ENCODE data around the gene CHCHD10. TPM values are rescaled to one million over a fixed set of nuclear protein-coding genes. Genes with fewer than 3 reads are reported as not detected.
A peak's percentile ranks its signal among the peaks of the same experiment; 100 is the strongest.

Gene CHCHD10
- total and polyA plus RNA-seq, 2 of the 13 experiments (the other 11 are each of a cell fraction or from before 2014, with no cell fraction given): 37.0 to 62.8 TPM

GRCh38 chr22:23752750-23753149 lies 15.0 kb downstream of the CHCHD10 start:
- TF ChIP-seq ZNF629 (CRISPR knock-in tag; conservative IDR thresholded peaks at IDR 0.05) (peak; percentile 31; the same call in 1 of the 2 replicates), HCFC1 (IDR thresholded peaks at IDR 0.05; ENCODE audit: low read depth, low read length) (no peak)
- Histone ChIP-seq H3K4me1 (ENCODE audit: insufficient read depth, low read length) (peaks cover 23% of the 10 kb centered on the region), H2AFZ (ENCODE audit: low read length) (no peak overlapping the region), H3K36me3 (replicated peaks in 1 of 2; ENCODE audit: control insufficient read depth in 1 of 2, insufficient read depth in 2 of 2, low read length in 2 of 2) (no peaks in the 10 kb centered on the region), H3K79me2 (ENCODE audit: insufficient read depth, low read length) (peaks cover 7% of the 10 kb centered on the region), H3K9me3 (ENCODE audit: low read length) (no peaks in the 10 kb centered on the region), H3K4me2 (ENCODE audit: low read depth, low read length) (no peak overlapping the region), H4K20me1 (ENCODE audit: insufficient read depth, low read length) (no peaks in the 10 kb centered on the region), H3K9ac (ENCODE audit: insufficient read depth, low read depth, low read length) (no peak overlapping the region), H3K4me3 (replicated peaks in 1 of 3; ENCODE audit: insufficient read depth in 1 of 3, low read depth in 2 of 3, low read length in 3 of 3) (no peak overlapping the region), H3K27me3 (ENCODE audit: control insufficient read depth in 1 of 2, insufficient read depth in 2 of 2, low read length in 2 of 2) (no peaks in the 10 kb centered on the region; a peak in 1 of 5 replicates), H3K27ac (ENCODE audit: extremely low read length, insufficient read depth, low read length) (no peak overlapping the region)
- in situ Hi-C loops (cut with HindIII; ENCODE audit: extremely low pct_ligation_motif_present, low pct_unique_long_range_greater_than_20kb): no loop called here
- ChIA-PET CTCF (ENCODE audit: low intra/inter-chr PET ratio, low total read pairs) (no interaction called here), POLR2A (interaction anchor here (4.9 kb wide), 1 partner anchor 12 kb away, joined by 52 read pairs; the partner anchor contains the start of genes C22orf15 and CHCHD10)
- intact Hi-C loops (cut with micrococcal nuclease; ENCODE audit: unreplicated experiment): no loop called here
- FAIRE-seq (no peak), DNase-seq (ENCODE audit: low spot score) (no peak), ATAC-seq (no peak)
- no TSS peak for BruUV-seq (replicated peaks)
- 90% methylated on average over 16 of the region's 16 CpGs for whole genome bisulfite sequencing (ENCODE audit: low lambda C conversion rate)

- FAIRE-seq (no peak), DNase-seq (ENCODE audit: low spot score) (no peak), ATAC-seq (no peak)
- H3K9ac ChIP-seq (ENCODE audit: insufficient read depth, low read depth, low read length): no peak overlapping the region
- no peak overlapping the region for H3K27ac ChIP-seq (ENCODE audit: extremely low read length, insufficient read depth, low read length)
- H3K36me3 ChIP-seq (replicated peaks in 1 of 2; ENCODE audit: control insufficient read depth in 1 of 2, insufficient read depth in 2 of 2, low read length in 2 of 2): no peaks in the 10 kb centered on the region
- H3K79me2 ChIP-seq (ENCODE audit: insufficient read depth, low read length): peaks cover 7% of the 10 kb centered on the region
- ChIA-PET CTCF (ENCODE audit: low intra/inter-chr PET ratio, low total read pairs) (no interaction called here), POLR2A (interaction anchor here (1.5 to 4.9 kb wide), 2 partner anchors 13 to 35 kb away, joined by 6 to 52 read pairs; partner anchors contain the start of genes C22orf15 and CHCHD10)
- BruUV-seq (replicated peaks): no TSS peak
- H3K4me3 ChIP-seq (replicated peaks in 1 of 3; ENCODE audit: insufficient read depth in 1 of 3, low read depth in 2 of 3, low read length in 3 of 3): no peak overlapping the region
- in situ Hi-C loops (cut with HindIII; ENCODE audit: extremely low pct_ligation_motif_present, low pct_unique_long_range_greater_than_20kb): no loop called here
- H3K4me1 ChIP-seq (ENCODE audit: insufficient read depth, low read length): peaks cover 23% of the 10 kb centered on the region
- WGBS (ENCODE audit: low lambda C conversion rate): 93% methylated on average over 6 of the region's 9 CpGs
- no peak overlapping the region for H2AFZ ChIP-seq (ENCODE audit: low read length)
- no peaks in the 10 kb centered on the region for H3K9me3 ChIP-seq (ENCODE audit: low read length)
- no peaks in the 10 kb centered on the region for H4K20me1 ChIP-seq (ENCODE audit: insufficient read depth, low read length)
- intact Hi-C loops (cut with micrococcal nuclease; ENCODE audit: unreplicated experiment): no loop called here
- no peaks in the 10 kb centered on the region; a peak in 1 of 5 replicates for H3K27me3 ChIP-seq (ENCODE audit: control insufficient read depth in 1 of 2, insufficient read depth in 2 of 2, low read length in 2 of 2)
- H3K4me2 ChIP-seq (ENCODE audit: low read depth, low read length): peak overlapping the region; percentile 87; the same call in 1 of the 2 replicates
- no peak for TF ChIP-seq EHMT2 (IDR thresholded peaks at IDR 0.05; ENCODE audit: borderline replicate concordance, low read depth, low read length)
- no peak for TF ChIP-seq NR1H2 (CRISPR knock-in tag; IDR thresholded peaks at IDR 0.05; ENCODE audit: borderline replicate concordance, low read depth)
- TF ChIP-seq NKX3-1 (CRISPR knock-in tag; IDR thresholded peaks at IDR 0.05): no peak
- TF ChIP-seq ZC3H13 (CRISPR knock-in tag; IDR thresholded peaks at IDR 0.05): peak; percentile 63; the same call in 1 of the 2 replicates
- TF ChIP-seq HNRNPL (IDR thresholded peaks at IDR 0.05; ENCODE audit: low read depth, low read length): 0 out of 2 replicates have a peak, but pooled peaks have one; percentile 20
- no peak for TF ChIP-seq ZNF891 (CRISPR knock-in tag; IDR thresholded peaks at IDR 0.05)
- TF ChIP-seq THAP9 (CRISPR knock-in tag; IDR thresholded peaks at IDR 0.05; ENCODE audit: borderline replicate concordance): no peak
- no peak for TF ChIP-seq SP5 (CRISPR knock-in tag; IDR thresholded peaks at IDR 0.05; ENCODE audit: borderline replicate concordance, low read depth)
- TF ChIP-seq PBX3 (CRISPR knock-in tag; IDR thresholded peaks at IDR 0.05; ENCODE audit: borderline replicate concordance): no peak
- no peak for TF ChIP-seq ZNF749 (CRISPR knock-in tag; IDR thresholded peaks at IDR 0.05; ENCODE audit: borderline replicate concordance)
- TF ChIP-seq MTF2 (CRISPR knock-in tag; IDR thresholded peaks at IDR 0.05; ENCODE audit: borderline replicate concordance): no peak
Observed at GRCh38 chr22:23752090-23752691, 15.6 kb downstream of the CHCHD10 start.
